NCI-H748 treated with DMSO at 0.1 percent for 48 hours (cell line): Measurements from ENCODE around the gene CUL1.

Source experiments
- DNase-seq: peaks from one replicate; lab custom pipeline; 2025; lab: John Stamatoyannopoulos, UW

Gene CUL1

DNA sequence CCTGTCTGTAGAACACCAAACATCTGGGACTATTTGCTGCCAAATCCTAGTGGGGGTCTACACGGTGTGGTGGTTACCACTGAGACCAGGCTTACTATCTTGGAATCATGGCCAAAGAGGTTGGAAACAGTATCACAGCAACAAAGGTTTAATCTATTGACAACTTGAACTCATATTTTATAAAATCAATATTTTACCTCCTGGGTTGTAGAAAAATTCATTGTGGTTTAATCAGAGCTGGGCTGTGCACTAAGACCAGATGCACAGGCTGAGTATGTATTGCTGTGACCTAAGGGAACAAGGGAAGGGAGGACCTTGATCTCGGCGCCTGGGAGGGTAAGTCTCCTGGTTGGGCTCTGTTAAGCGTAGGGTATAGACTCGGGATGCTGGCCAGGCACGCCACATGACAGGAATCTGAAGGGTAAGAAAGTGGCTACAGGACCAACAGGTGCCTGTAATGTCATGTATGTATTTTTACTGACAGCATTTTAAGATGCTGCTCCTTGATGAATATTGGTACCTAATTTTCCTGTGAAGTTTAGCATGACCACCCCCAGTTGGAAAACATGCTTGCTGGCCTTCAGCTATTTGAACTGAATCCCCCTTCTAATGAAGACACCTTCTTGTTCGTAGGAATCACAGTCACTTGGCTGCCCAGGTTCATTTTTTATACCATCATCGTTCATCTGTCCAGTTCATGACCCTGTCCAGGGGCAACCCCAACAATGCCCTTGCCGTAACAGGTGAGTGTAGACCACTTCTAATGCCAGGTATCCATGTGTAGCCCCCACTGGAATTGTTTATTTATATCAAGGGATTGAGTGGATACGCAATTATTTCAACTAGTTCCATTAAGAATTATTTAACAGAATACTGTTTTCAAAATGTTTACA lies 105.9 kb downstream of the CUL1 start:
- no peak for DNase-seq

DNA sequence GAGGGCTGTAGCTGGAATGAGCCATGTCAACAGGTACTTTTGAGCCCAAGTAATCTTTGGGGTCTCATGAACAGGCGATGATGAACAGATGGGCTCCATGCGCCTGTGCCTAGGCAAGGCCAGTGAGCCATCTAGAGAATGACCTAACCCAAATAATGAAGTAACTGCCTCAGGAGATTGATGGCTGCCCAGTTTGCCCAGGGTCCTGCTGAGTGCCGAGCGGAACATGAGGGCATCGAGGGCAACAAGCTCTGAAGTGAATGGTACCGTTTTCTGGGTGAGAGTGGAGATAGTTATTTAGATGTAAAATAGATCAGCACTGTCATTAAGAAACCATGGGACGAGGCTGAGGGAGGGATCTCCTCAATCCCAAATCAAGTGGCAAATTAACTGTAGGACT lies 107.5 kb downstream of the CUL1 start:
- no peak for DNase-seq

DNA sequence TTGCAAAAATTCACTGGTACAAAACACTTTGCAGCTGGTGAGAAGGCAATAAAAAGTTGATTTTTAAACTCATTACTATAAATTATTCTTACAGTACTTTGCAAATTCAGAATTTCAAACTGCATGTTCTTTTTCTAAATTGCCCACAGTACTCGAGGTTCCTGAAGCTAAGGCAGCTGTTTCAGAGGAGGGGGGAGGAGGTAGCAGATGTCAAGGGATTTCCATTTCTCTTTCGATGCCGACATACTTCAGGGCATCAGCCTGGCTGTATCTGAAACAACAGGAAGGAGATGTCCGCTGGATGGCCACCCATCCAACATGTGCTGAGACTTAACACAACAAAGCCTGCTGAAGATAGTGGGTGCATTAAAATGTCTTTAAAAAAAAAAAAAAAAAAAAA lies 108.7 kb downstream of the CUL1 start:
- no peak for DNase-seq

DNA sequence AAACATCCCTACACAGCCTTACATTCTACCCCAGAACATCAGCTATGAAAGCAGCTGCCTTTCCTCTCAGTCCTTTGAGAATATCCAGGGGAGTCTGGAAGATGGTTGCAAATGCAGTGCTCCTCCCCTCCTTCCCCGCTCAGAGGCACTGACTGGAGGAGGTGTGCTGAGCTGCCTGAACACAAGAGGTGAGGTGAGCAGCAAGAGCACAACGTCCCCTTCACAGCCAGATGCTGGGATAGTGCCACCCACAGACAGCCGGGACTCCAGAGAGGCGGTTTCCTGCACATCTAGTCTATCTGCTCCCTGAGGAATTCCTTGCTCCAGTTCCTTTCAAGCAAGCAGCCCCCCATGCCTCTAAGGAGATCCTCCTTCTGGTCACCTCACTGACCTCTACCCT lies 111.2 kb downstream of the CUL1 start:
- DNase-seq = no peak

DNA sequence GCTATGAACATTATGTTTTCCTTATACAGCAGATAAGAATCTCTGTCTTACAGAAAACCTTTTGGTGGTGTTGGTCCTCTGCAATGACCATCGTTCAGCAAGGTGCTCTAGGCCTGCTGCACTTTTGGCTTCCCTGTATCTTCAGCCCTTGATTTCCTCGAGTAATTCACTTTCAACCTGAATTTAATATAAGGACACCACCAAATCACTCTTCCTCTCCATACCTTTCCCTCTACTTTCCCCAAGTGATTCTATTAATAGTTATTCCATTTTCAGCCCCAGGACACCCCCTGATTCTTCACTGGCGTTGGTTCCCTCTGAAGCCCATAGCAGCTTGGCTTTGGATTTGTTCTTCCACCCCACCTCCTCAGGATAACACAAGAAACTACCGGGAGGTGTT lies 113.2 kb downstream of the CUL1 start:
- DNase-seq = no peak

DNA sequence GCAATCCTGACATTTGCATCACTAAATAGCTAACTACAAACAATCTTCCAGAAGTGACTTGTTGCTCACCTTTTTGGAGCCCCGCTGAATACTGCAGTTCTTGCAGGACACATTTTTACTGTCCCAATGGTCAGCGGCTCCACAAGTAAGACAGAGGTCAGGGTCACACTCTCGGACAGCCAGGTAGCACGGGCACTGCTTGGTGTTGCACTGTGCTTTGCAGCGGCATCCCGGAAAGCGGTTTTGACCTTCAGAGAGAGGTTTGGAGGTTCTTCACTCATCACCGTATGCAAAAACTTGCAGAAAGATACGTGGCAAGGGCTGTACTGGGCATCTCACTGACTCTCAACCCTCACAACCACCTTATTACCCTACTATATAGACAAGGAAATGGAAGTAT lies 115.2 kb downstream of the CUL1 start:
- no peak for DNase-seq

DNA sequence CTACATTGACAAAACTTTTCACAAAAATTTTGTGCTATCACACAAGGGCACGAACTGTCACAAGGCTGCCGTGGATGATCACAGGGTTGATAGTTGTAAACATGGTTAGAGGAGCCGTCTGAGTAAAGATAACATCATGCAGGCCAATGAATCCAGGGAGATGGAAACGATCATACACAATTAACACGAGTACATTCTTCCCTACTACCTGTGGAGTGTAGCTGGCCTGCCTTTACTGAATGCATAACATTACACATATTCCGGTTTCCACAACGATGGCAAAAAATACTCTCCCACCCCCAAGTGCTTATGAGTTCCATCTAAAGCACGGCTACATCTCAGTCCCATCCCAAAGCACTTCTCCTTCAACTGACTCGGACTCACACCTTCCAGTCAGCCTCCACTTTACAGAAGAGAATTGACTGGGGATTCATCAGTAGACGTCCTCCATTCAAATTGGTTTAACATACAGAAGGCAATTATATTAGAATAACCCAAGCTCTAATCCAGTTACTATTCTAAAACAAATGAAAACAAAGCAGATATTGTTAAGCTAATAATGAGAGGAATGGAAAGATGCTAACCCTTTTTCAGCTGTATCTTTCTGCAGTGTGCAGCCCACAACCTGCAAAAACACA lies 116.3 kb downstream of the CUL1 start:
- DNase-seq = no peak

DNA sequence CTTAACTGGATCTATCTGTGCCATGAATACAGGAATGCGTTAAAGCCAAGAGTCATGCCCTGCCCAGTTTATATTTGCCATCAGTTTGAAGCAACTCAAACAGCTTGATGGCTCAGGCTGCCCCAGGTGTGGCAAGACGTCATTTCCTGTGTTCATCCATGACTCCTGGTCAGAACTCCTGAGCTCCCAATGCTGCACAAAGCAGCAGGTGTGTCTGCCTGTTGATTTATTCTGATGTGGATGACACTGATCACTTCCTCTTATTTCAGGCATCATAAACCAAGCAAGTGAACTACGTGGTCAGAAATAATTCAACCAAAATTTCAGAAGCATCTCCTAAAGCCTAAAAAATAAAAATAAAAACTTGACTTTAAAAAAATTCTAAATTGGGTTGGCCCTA lies 116.9 kb downstream of the CUL1 start:
- no peak for DNase-seq

DNA sequence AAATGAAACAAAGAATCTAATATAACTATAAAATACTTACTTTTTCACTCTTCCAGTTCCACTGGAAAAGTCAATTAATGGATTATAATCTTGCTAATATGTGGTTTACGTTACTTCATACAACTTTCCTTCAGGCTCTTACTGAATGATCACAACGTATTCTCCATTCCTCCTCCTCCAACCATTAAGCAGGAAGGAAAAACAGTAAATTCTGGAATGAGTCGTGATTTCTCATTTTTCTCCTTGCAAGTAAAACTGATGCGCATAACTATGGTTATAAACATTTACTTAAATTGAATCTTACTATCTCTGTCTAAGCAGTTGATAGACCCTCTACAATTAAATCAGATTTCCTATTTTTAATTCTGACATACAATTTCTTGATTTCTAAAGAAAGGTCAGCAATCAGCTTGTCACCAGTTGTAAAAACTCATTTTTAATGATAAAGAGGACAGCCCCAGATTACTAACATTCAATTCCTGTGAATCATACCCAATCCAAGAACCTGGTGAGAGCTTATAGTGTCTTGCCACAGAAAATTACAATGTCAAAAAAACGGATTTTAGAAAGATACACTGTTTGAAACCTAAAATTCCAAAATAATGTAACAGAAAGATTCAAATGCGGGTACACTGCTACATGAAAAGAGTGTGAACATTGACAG lies 121.1 kb downstream of the CUL1 start:
- DNase-seq = no peak

DNA sequence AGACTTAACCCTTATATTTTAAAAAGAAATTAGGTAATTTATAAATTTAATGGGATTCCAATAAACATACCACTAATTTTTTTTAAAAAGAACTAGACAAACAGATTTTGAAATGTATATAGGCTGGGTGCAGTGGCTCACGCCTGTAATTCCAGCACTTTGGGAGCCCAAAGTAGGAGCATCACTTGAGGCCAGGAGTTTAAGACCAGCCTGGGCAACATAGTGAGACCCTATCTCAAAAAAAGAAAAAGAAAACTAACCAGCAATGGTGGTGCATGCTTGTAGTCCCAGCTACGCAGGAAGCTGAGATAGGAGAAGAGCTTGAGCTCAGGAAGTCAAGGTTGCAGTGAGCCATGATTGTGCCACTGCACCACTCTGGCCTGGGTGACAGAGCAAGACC lies 122.7 kb downstream of the CUL1 start:
- DNase-seq = no peak

DNA sequence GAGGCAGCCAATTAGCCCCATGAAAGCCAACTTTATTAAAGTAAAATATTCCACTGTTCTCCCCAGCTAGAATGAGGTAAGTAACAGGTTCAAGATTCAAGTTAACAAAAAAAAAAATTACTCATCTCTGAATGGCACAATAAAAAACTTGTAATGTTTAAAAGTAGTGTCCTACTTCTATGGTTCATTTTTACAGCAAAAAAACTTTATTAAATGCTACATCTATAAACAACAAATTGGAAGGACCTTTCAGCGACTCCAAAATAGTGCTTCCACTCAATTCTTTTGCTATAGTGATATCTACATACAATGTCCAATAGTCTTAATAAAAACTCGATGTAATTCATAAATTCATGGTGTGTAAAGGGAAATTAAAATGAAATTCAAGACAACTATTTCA lies 126.2 kb downstream of the CUL1 start:
- no peak for DNase-seq

DNA sequence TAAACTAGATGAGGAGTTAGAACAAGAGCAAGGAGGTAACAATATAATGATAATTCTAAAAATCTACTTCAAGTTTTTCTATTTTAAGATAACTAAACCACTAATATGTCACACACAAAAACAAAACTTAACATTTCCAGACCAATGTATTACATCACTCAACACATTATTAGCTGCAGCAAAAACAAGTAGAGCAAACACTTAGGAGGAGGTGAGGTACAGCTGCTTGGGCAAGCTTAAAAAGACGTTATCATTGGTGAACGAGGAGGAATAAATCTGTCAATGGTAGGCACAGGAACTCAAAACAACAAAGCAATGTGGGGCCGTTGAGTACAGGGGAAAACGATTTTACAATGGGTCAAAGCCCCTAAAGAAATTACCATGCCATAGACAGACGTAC lies 126.6 kb downstream of the CUL1 start:
- no peak for DNase-seq

DNA sequence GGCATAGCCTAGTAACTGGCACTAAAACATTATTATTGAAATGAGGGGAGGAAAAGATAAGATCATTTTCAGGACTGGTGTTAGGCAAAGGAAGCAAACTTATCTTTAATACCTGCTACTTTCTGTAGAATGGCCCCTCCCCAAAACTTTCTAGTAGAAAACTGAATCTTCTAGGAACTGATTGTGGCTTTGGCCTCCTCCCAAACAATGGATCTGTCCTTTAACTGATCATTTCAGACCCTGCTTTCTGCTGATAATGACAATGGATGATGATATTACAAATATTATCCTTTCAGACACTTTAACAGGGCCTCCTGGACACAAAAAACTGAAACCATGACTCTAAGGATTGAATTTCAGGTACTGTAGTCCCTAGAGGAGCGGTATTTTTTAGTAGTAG lies 130.3 kb downstream of the CUL1 start:
- DNase-seq = no peak

DNA sequence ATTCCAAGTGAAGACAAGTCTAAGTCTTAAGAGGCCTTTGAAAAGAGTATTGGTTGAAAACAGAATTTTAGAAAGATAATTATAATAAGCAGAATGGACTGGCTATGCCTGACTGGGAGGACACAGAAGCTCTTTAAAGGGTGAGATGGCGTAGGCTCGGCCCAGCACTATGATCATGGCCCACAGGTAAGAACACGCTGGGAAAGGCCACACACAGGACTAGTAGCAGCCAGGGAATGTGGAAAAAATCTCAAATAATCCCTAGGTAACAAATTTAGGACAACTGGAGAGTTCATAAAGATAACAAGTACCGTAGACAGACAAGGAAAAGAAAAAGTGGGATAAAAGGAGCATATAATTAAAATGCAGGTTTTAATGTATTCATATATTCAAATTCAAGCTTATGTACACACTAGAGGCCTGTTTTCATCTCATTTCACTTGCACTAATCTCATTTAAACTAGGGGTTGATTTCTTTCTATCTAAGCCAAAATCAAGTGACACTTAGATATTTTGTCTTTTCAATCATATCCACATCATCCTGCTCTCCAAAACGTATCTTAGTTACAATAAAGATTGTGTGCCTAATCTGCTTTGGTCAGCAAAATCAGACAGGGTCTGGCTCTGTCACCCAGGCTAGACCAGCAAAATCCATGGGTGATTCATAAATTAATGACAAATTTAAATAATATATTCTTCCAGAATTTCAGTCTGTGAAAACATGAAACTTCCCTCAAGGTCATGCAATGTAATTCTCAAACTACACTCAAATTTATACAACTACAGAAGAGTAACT lies 132.4 kb downstream of the CUL1 start:
- no peak for DNase-seq

DNA sequence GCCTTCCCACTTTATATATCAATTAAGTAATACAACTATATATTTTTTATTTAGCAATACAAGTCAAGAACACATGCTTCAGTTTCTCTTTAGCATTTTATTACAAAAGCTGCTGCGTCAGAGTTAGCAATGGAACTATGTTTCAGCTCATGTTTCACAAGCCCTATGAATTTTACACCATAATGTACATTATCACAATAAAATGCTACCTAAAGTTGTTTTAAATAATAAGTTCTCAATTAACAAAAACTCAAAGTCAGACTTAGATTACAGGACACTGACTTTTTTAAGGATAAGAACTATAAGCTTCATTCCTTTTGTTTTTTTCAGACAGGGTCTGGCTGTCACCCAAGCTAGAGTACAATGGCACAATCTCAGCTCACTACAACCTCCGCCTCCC lies 133.1 kb downstream of the CUL1 start:
- no peak for DNase-seq

DNA sequence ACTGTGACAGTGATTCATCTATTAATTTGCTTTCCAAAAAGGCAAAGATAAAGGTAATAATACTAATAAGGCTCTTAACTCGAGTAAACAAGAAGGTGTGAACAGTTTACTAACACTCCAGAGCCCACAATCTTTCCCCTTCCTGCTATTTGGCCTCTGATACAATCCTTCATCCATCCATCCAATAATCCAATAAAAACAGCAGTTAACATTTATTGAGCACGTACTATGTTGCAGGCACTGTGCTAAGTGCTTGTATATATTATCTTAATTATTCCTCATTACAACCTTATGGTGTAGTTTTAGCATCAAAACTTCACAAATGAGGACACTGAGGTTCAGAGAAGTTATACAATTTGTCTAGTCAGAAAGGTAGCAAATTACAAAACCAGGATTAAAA lies 135.9 kb downstream of the CUL1 start:
- no peak for DNase-seq

DNA sequence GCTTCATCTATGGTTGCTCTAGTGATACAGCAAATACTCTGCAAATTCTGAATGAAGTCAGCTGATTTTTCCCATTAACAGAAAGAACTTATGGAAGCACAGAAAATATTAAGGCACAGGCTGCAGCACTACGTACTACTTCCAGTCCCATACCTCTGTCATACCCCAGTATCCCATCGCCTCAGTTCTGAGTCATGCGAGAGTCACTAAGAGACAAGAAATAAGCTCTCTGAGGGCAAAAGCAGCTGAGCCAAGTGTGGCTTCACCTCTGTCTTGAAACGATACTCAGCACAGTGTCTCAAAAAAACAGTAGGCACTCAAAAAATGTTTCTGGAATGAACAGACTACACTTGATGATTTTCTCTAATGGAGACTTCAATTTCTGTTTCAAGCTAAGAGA lies 137.2 kb downstream of the CUL1 start:
- DNase-seq = no peak

DNA sequence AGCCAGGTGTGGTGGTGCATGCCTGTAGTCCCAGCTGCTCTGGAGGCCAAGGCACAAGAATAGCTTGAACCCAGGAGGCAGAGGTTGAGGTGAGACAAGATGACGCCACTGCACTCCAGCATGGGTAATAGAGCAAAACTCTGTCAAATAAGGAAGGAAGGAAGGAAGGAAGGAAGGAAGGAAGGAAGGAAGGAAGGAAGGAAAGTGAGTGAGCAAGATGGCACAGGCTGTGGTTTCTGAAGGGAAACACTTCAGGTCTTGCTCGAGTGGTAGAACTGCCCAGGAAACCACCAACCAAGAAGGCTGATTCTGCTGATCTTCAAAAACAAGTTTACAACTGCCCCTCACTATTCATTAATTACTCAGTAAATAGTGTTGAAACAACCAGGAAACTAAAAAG lies 140.2 kb downstream of the CUL1 start:
- no peak for DNase-seq

DNA sequence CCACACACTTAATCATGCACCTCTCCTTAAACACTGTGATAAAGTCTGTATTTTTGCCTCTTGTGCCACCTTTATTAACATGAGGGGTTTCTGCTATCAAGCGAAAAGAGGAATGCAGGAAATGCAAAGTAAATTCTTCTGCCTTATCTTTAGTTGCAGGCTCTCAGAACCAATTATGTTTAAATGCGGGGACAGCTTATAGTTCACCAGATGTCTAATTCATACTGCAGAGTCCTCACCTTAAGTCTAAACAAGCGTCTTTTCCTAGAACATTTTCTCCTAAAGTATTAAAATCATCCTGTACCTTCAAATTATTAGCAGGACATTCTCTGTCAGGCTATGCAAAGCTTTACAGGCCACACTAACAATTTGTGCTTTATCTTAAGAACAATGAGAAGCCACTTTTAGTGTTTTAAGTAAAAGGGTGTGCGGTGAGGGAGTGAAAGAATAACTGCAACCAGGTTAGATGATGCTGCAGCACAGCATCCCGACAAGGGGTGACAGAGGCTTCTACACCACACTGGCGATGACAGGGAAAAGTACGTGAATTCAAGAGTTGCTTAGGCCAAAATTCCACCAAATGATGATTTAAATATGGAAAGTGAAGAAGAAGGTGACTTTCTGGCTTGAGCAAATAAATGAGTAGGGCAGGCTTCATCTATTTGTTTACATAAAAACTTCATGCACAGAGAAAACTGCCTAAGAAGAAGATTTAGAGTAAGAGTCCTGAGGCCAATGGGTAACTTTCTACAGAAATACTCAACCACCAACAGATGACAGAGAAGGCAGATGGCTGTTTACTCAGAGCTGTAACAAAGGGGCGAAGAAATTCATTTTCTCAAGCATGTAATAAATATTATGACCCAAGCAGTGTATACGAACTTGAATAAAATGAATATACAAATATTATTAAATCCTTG lies 149.4 kb downstream of the CUL1 start:
- DNase-seq = no peak

DNA sequence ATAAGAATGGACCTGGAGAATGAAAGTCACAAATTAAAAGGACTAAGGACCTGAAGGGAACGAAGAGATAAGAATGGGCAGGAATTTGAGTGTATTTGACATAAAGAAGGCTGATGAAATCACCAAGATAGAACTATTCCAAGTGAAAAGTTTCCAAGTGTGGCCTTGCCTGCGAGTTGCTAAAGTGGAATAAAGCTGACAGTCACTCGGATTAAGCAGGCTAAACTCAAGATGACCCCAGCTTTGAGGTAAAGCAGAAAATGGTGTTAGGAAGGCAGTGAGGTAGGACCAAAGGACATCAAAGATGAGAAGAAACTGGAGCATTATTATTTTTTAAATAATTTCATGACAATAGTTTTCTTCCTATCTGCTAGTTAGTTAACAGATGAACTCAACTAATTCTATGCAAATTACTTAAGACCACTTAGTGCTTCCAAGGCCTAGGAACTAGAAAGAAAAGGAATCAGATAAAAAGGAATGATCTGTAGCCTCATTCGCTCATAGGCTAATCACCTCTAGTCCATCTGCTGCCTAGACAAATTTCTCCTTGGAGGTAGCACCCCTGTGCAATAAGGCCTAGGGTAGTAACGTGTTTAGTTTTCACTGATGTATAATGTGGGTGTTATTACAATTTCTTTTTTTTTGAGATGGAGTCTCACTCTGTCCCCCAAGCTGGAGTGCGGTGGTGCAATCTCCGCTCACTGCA lies 150.8 kb downstream of the CUL1 start:
- DNase-seq = no peak

DNA sequence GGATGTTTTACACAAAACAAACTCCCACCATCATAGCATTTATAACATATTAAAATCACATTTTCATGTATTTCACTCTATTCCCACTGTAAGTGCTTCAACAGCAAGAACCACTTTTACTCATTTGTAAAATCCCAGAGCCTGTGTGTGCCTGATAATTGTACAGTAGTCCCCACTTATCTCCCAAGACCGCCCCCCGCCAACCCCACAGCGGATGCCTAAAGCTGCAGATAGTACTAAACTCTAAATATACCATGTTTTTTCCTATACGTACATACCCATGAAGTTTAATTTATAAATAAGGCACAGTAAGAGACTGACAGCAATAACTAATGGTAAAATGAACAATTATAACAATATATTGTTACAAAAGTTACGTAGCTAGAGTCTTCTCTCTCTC lies 151.9 kb downstream of the CUL1 start:
- no peak for DNase-seq
